ENCODE data around the gene KCNK1.

GRCh38 chr1:233655301-233655740 is 41.4 kb downstream of the KCNK1 start:
- TF ChIP-seq CTCF (IDR thresholded peaks at IDR 0.05; ENCODE audit: low read length) (no peak), EZH2 (optimal IDR thresholded peaks at IDR 0.05; ENCODE audit: low read depth, low read length) (no peak)

Data from MM.1S (cell line).